Raji (cell line): ENCODE results near the gene FRMD3.

Source experiments
- POLR2A ChIP-seq: IDR thresholded peaks from 2 replicates; pipeline ENCODE4 v1.6.1; 2011; ENCODE audit warnings: low read depth, low read length, control low read depth; ENCODE audit not compliant: insufficient read depth

FRMD3 gene

GRCh38 chr9:83283528-83283927, 254.7 kb downstream of the FRMD3 start:
- TF ChIP-seq POLR2A, result no peak

- TF ChIP-seq POLR2A, result no peak
Measured at GRCh38 chr9:83281306-83282255, 256.6 kb downstream of the FRMD3 start.

GRCh38 chr9:83280790-83281189, 257.4 kb downstream of the FRMD3 start:
- TF ChIP-seq POLR2A, result no peak

- no peak for TF ChIP-seq POLR2A
Measured at GRCh38 chr9:83280268-83280667, 257.9 kb downstream of the FRMD3 start.

GRCh38 chr9:83274787-83275186, 263.4 kb downstream of the FRMD3 start:
- no peak for TF ChIP-seq POLR2A

GRCh38 chr9:83271665-83272071, 266.5 kb downstream of the FRMD3 start:
- no peak for TF ChIP-seq POLR2A

GRCh38 chr9:83270116-83270515, 268.1 kb downstream of the FRMD3 start:
- no peak for TF ChIP-seq POLR2A

- TF ChIP-seq POLR2A, result no peak
Measured at GRCh38 chr9:83267741-83268140, 270.5 kb downstream of the FRMD3 start.

- no peak for TF ChIP-seq POLR2A
Measured at GRCh38 chr9:83266666-83267496, 271.3 kb downstream of the FRMD3 start.

GRCh38 chr9:83266331-83266665, 271.9 kb downstream of the FRMD3 start:
- no peak for TF ChIP-seq POLR2A

GRCh38 chr9:83264315-83264714, 273.9 kb downstream of the FRMD3 start:
- TF ChIP-seq POLR2A, result no peak

GRCh38 chr9:83259558-83259957, 278.6 kb downstream of the FRMD3 start:
- TF ChIP-seq POLR2A, result no peak

- no peak for TF ChIP-seq POLR2A
Measured at GRCh38 chr9:83257937-83258891, 280.0 kb downstream of the FRMD3 start.

- TF ChIP-seq POLR2A, result no peak
Measured at GRCh38 chr9:83247732-83248131, 290.5 kb downstream of the FRMD3 start.
